SK-N-MC (cell line): ENCODE results near the gene ARID5B.

ENCODE experiments used
- DNase-seq: peaks from one replicate; pipeline ENCODE4 v3.0.0-alpha.2; 2011; ENCODE audit warnings: low read depth, low spot score
- H3K27ac ChIP-seq: fragments of 200-600 bp; sonication (generic); 2 replicates; pipeline ENCODE4 v1.5.1; 2016; ENCODE audit warnings: mixed run types
- H3K36me3 ChIP-seq: fragments of 200-600 bp; sonication (generic); 2 replicates; pipeline ENCODE4 v1.6.1; 2017; ENCODE audit warnings: antibody characterized with exemption, low read length, mixed read lengths; ENCODE audit not compliant: insufficient read depth
- H3K4me3 ChIP-seq: fragments of 200-600 bp; sonication (generic); 2 replicates; pipeline ENCODE4 v1.5.1; 2016
- H3K9ac ChIP-seq: fragments of 200-600 bp; sonication (generic); 2 replicates; pipeline ENCODE4 v1.8.0; 2017; ENCODE audit warnings: mixed run types, mixed read lengths; ENCODE audit not compliant: insufficient read length
- H3K9me3 ChIP-seq: fragments of 200-600 bp; sonication (generic); 2 replicates; pipeline ENCODE4 v1.6.1; 2017; ENCODE audit warnings: low read depth, mild to moderate bottlenecking, antibody characterized with exemption, low read length, moderate library complexity, mixed read lengths
- EZH2 ChIP-seq: fragments of 200-600 bp; sonication (generic); IDR thresholded peaks from one replicate; pipeline ENCODE4 v1.6.1; 2017; ENCODE audit warnings: antibody characterized with exemption
- FOXP2 ChIP-seq: optimal IDR thresholded peaks from 2 replicates; pipeline ENCODE3; 2011; ENCODE audit warnings: mild to moderate bottlenecking, moderate library complexity; ENCODE audit not compliant: insufficient read depth; ENCODE audit errors: extremely low read length, control extremely low read depth
- POLR2AphosphoS5 ChIP-seq: IDR thresholded peaks from 2 replicates; pipeline ENCODE4 v1.6.1; 2012; ENCODE audit warnings: mild to moderate bottlenecking, low read depth, low read length, borderline replicate concordance

ARID5B gene

DNA sequence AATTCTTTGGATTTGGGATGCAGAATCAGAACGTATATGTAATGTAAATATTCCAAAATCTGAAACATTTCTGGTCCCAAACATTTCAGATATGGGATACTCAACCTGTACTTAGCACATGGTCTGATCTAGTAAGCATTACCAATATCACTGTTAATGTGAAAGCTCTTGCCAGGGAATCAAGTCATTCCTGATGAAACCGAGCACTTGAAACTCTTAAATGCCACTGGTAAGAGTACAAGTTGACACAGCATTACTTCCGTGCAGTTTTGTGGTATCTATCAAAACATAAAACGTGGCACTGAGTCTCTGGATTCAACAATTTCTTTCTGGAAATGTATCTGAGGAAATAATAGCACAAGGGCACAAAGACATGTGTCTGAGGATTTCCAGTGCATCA is 211.5 kb downstream of the ARID5B start:
- no peak overlapping the region for H3K4me3 ChIP-seq
- no peak for TF ChIP-seq EZH2
- no peaks in the 10 kb centered on the region for H3K9me3 ChIP-seq
- no peak overlapping the region for H3K27ac ChIP-seq
- no peak for DNase-seq
- H3K9ac ChIP-seq, result no peak overlapping the region
- no peaks in the 10 kb centered on the region for H3K36me3 ChIP-seq

DNA sequence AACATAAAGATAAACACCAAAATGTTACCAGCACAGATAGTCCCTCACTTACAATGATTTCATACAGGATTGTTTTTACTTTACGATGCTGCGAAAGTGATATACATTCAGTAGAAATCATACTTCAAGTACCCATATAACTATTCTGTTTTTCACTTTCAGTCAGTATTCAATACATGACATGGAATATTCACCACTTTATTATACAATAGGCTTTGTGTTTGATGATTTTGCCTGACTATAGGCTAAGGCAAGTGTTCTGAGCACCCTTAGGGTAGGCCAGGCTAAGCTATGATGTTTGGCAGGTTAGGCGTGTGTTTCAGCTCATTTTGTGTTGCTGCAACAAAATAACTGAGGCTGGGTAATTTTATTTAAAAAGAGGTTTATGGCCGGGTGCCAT is 212.2 kb downstream of the ARID5B start:
- H3K4me3 ChIP-seq, result no peak overlapping the region
- DNase-seq, result no peak
- H3K9me3 ChIP-seq, result no peaks in the 10 kb centered on the region
- H3K36me3 ChIP-seq, result no peaks in the 10 kb centered on the region
- H3K9ac ChIP-seq, result no peak overlapping the region
- TF ChIP-seq POLR2AphosphoS5 (no peak), EZH2 (no peak), FOXP2 (no peak)
- no peak overlapping the region for H3K27ac ChIP-seq

DNA sequence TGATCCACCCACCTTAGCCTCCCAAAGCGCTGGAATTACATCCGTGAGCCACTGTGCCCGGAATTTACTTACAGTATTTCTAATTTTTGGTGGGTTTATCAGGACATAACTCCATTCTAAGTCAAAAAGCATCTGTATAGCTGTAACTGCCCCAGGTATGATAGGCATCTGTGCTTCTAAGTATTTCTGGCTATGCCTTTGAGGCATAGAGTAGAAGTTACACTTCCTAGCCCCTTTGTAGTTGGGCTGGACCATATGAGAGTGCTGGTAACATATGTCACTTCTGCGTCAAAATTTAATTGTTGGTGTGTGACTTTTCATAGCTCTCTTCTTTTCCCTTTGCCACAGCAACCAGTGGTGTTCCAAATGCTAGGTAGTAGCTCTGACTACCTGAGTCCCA is 213.8 kb downstream of the ARID5B start:
- no peak for DNase-seq
- H3K9me3 ChIP-seq, result no peaks in the 10 kb centered on the region
- H3K27ac ChIP-seq, result no peak overlapping the region
- no peak overlapping the region for H3K4me3 ChIP-seq
- no peaks in the 10 kb centered on the region for H3K36me3 ChIP-seq
- TF ChIP-seq EZH2, result no peak
- TF ChIP-seq POLR2AphosphoS5, result no peak
- TF ChIP-seq FOXP2, result no peak
- H3K9ac ChIP-seq, result no peak overlapping the region

DNA sequence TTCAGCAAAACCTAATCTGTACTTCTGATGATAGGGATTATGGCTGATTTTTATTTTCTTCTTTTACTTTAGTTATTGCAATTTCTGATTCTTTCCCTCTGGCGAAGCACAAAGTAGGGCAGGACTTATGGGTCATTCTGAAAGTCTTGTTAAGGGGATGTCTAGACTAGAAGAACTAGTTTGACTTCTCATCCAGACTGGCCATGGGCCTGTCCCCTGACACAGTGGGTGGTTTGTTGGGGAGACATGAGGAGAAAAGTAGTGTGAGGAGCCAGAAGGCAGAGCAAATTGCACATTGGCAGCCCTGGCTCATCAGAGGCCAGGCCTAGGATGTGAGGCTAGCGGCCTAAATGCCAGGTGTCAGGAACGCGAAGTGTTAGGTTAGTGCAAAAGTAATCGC is 214.3 kb downstream of the ARID5B start:
- H3K4me3 ChIP-seq, result no peak overlapping the region
- no peak overlapping the region for H3K9ac ChIP-seq
- no peaks in the 10 kb centered on the region for H3K9me3 ChIP-seq
- DNase-seq, result no peak
- no peaks in the 10 kb centered on the region for H3K36me3 ChIP-seq
- TF ChIP-seq EZH2 (no peak), POLR2AphosphoS5 (no peak), FOXP2 (no peak)
- no peak overlapping the region for H3K27ac ChIP-seq

DNA sequence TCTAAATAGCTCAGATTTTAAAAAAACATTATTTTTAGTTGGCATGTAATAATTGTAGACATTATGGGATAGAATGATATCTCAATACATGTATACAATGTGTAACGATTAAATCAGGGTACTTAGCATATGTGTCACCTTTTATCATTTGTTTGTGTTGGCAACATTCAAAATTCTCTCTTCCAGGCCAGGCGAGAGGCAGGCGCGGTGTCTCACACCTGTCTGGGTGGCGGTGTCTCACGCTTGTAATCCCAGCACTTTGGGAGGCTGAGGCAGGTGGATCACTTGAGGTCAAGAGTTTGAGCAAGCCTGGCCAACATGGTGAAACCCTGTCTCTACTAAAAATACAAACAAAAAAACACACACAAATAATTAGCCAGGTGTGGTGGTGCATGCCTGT is 215.4 kb downstream of the ARID5B start:
- H3K9ac ChIP-seq, result no peak overlapping the region
- no peak for DNase-seq
- H3K4me3 ChIP-seq, result no peak overlapping the region
- H3K27ac ChIP-seq, result no peak overlapping the region
- TF ChIP-seq POLR2AphosphoS5 (no peak), EZH2 (no peak), FOXP2 (no peak)
- no peaks in the 10 kb centered on the region for H3K36me3 ChIP-seq
- no peaks in the 10 kb centered on the region for H3K9me3 ChIP-seq

DNA sequence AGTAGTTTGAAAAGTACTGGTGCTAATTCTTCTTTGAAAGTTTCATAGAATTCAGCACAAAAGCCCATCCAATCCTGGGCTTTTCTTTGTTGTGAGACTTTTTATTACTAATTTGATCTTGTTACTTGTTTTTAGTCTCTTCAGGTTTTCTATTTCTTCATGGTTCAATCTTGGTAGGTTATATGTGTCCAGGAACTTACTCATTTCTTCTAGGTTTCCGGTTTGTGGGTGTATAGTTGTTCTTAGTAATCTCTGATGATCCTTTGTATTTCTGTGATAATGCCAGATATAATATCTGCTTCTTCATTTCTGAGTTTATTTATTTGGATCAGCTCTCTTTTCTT is 219.7 kb downstream of the ARID5B start:
- TF ChIP-seq POLR2AphosphoS5, result no peak
- no peak for TF ChIP-seq FOXP2
- no peak overlapping the region for H3K4me3 ChIP-seq
- H3K9ac ChIP-seq, result no peak overlapping the region
- no peaks in the 10 kb centered on the region for H3K36me3 ChIP-seq
- no peak overlapping the region for H3K27ac ChIP-seq
- DNase-seq, result no peak
- H3K9me3 ChIP-seq, result no peaks in the 10 kb centered on the region

DNA sequence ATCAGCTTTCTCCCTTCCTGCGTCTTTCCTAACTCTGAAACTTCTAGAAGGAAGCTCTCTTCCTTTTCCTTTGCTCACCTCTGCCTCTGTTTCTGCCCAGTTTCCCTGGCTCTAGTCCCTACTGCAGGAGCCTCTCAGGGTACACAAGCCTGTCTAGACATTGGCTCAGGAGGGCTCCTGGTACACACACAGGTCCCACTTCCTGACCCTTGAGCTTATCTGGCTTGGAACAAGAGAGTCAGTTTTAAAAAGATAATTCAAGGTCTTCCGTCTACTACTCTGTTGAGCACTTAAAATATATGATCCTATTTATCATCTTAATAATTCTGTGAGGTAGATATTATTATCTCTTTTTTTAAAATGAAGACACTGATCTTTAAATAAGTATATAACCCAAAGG is 226.5 kb downstream of the ARID5B start:
- no peaks in the 10 kb centered on the region for H3K36me3 ChIP-seq
- no peak for DNase-seq
- H3K9ac ChIP-seq, result no peak overlapping the region
- H3K9me3 ChIP-seq, result no peaks in the 10 kb centered on the region
- no peak overlapping the region for H3K27ac ChIP-seq
- no peak for TF ChIP-seq POLR2AphosphoS5
- TF ChIP-seq FOXP2, result no peak
- TF ChIP-seq EZH2, result no peak
- H3K4me3 ChIP-seq, result no peak overlapping the region

DNA sequence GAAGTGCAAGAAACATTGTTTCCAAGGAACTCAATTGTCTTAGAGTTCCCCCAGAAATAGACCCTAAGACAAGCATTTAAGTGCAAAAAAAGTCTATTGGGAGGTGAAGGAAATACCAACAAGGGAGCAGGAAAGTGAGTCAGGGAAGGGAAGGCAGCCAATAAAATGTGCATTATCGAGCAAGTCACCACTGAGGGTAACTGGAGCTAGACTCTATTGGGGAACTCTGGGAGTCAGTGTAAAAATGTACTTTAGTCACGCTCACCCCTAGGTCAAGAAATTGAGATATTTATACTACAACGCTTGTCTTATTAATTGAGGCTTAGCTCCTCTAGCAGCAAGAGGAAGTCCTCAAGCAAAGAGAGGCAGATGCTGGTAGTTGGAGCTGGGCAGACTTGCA is 229.4 kb downstream of the ARID5B start:
- Histone ChIP-seq H3K36me3 (no peaks in the 10 kb centered on the region), H3K4me3 (no peak overlapping the region), H3K27ac (no peak overlapping the region), H3K9ac (no peak overlapping the region), H3K9me3 (no peaks in the 10 kb centered on the region)
- no peak for DNase-seq
- TF ChIP-seq POLR2AphosphoS5 (no peak), EZH2 (no peak), FOXP2 (no peak)

DNA sequence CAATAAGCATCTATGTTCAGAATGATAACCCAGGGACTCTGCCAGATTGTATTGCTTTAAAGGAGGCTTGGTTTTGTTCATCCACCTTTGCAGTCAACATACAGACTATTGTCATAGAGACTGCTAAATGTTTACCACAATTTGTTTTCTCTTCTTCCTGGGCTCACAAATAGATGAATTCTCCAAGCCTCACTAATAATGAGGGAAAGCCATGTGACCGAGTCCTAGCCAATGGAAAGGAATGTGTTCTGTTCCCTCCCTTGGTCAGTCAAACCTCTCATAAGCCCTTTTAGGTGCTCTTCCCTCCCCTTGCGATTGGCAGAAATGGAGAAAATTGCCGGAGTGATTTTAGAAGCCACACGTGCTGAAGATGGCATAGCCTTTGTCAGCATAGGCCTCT is 230.2 kb downstream of the ARID5B start:
- Histone ChIP-seq H3K36me3 (no peaks in the 10 kb centered on the region), H3K27ac (no peak overlapping the region)
- no peak for TF ChIP-seq POLR2AphosphoS5
- no peak for TF ChIP-seq EZH2
- TF ChIP-seq FOXP2, result no peak

More for the DNA sequence above, 230.2 kb downstream of the ARID5B start:
- Histone ChIP-seq H3K9ac (no peak overlapping the region), H3K9me3 (no peaks in the 10 kb centered on the region), H3K4me3 (no peak overlapping the region)
- DNase-seq, result no peak
